Measurements from ENCODE around the gene PAPOLB.
"Not testable (repeated sequence)": the region's sequence is repeated elsewhere in the genome, so short reads cannot be mapped to it uniquely, and the experiment has no call there.

Gene PAPOLB

DNA sequence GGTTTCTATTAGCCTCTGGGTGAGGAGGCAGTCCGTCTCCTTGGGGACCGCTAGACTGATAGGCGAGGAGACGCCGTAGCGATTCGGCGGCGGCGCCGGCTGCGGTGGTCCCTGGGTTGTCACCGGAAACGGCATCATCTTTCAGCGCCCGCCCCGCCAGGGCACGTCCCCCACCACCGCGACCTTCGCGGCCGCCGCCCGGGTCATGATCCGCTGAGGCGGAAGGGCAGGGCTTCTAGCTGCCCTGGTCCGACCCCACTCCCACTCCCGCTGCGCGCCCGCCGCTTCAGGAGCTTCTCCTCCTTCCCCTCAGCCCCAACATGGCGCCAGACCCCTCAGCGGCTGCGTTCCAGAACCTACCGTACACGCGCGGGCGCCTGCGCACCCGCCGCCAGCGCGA, at the start of gene PAPOLB:
TSS of gene PAPOLB (minus strand) at position 358 of the 400 bp plus-strand sequence. CDS start at position 138, 220 bp downstream.
- DNase-seq (ENCODE audit: low read depth in 2 of 2), result no peak

DNA sequence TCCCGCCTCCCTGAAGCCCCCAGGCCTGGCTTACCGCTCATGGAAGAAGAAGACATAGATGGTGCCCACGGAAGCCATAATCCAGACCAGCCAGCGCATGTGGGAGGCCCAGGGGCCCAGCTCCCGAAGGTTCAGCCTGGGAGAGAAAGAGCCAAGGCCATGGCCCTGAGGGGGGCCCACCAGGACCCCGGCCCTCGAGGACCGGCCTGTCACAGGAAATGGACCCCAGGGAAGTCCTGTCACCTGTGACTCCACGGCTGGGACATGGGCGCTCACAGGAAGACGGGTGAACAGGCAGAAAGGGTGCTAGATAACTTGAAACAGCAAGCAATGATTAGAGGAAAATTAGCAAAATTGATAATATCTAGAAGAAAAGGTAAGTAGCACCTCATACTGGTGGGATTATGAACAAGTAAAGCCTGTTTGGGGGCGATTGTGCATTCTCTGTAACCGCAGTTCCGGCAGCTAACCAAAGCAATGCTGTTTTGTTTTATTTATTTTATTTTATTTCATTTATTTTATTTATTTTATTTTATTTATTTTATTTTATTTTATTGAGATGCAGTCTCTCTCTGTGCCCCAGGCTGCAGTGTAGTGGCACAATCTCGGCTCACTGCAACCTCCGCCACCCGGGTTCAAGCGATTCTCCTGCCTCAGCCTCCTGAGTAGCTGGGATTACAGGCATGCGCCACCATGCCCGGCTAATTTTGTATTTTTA, 49.4 kb upstream of the PAPOLB start:
- DNase-seq (ENCODE audit: low read depth in 2 of 2), result no peak

DNA sequence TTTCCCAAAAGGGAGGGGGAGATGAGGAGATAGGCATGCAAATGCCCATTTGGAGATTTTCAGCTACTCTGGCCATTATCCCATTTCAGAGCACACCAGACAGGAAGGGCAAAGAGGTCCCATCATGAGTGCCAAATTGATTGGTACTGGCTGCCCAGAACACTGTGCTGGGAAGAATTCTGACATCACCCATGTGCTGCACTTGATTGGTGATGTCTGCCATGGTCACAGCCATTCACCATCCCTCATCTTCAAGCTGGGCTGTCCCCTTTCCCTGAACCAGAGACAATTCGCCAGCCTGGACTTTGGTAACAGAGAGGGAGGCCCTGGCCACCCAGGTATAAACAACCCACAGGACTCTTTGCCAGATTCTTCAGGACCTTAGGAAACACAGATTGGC, 44.9 kb upstream of the PAPOLB start:
- no peak for DNase-seq (ENCODE audit: low read depth in 2 of 2)

DNA sequence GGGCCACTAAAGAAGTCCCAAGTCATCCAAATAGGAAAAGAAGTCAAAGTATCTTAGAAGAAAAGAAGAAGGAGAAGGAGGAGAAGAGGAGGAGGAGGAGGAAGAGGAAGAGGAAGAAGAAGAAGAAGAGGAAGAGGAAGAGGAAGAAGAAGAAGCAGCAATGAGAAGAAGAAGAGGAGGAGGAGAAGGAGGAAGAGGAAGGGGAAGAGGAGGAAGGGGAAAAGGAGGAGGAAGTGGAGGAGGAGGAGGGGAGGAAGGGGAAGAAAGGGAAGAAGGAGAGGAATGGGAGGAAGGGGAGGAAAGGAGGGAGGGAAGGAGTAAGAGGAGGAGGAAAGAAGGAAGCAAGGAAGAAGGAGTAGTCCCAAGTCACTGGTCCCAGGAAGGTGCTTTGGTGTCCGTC, 43.3 kb upstream of the PAPOLB start:
- DNase-seq (ENCODE audit: low read depth in 2 of 2), result no peak

DNA sequence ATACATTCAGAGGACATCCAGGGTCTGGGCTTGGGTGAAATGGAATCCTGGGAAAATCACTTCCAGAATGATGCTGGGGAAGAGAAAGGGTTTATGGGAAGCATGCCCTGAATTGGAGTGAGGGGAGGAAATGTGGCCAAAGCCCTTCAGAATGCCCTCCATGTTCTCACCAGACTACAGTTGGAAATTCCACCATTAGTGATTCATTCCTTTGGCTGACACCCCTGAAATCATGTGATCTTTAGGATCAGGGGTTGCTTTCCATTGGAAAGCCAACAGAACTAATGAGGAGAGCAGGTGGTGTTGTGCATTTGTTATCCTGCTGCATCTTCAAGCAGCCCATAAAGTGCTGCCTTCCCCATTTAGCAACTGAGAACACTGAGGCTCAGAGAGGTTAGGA, 42.5 kb upstream of the PAPOLB start:
- no peak for DNase-seq (ENCODE audit: low read depth in 2 of 2)

DNA sequence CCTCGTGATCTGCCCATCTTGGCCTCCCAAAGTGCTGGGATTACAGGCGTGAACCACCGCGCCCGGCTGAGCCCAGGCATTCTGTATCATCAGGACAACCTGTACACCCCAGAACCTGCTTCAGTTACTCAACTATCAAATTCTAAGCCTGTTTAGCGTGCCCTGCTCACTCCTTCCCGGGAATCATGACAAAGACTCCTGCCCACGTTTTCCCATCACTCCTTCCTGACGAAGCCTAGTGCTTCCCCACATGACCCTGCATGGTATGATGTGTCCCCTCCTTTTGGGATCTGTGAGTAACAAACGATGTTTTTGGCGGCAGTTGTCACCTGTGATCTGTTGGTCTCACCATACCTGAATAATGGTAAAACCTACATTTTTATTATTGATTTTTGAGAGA, 33.9 kb upstream of the PAPOLB start:
- no peak for DNase-seq (ENCODE audit: low read depth in 2 of 2)

DNA sequence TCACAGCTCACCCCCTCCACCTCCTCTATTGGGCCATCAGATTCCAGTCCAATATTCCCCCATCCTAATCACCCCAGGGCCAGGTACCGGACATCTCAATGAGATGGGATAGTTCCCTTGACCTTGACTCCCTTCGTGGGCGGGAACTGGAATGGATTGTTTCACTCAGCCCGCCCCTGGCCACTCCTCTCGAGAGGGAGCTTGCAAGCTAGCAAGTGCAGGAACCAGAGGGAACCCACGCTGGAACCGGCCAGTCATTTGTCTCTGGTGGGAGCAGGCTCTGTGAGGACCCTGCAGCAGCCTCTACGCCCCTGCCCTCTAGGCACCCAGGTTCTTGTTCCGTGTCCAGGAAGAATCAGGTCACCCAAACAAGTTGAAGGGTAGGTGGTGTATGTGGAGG, 32.7 kb upstream of the PAPOLB start:
- no peak for DNase-seq (ENCODE audit: low read depth in 2 of 2)

DNA sequence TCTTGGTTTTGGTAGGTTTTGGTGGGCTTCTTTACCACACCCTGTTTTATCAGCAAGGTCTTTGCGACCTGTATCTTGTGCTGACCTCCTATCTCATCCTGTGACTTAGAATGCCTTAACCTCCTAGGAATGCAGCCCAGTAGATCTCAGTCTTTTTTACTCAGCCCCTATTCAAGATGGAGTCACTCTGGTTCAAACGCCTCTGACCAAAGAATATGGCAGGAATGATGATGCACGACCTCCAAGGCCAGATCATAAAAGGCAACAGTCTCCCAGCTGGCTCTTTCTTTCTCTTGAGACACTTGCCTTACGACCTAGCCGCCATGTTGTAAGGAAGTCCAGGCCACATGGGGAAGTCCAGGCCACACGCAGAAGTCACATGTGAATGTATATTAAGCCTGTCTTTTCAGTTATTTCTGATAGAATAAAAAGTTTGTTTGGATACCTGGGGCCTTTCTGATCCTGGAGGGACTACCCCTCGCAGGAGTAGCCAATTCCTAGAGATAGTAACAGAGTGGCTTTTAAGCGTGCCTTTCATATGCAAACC, 32.2 kb upstream of the PAPOLB start:
- DNase-seq (ENCODE audit: low read depth in 2 of 2), result no peak

DNA sequence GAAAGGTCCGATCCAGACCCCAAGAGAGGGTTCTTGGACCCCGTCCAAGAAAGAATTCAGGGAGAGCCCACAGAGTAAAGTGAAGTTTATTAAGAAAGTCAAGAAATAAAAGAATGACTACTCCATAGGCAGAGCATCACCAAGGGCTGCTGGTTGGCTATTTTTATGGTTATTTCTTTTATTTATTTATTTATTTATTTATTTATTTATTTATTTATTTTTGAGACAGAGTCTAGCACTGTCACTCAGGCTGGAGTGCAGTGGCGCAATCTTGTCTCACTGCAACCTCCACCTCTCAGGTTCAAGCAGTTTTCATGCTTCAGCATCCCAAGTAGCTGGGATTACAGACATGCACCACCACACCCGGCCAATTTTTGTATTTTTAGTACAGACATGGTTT, 31.4 kb upstream of the PAPOLB start:
- DNase-seq (ENCODE audit: low read depth in 2 of 2), result not testable (repeated sequence)

DNA sequence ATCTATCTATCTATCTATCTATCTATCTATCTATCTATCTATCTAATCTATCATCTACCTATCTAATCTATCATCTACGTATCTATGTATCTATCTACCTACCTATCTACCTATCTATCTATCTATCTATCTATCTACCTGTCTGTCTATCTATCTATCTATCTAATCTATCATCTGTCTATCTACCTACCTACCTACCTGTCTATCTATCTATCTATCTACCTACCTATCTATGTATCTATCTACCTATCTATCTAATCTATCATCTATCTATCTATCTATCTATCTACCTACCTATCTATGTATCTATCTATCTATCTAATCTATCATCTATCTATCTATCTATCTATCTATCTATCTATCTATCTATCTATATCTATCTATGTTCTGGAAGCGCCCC, 29.7 kb upstream of the PAPOLB start:
- DNase-seq (ENCODE audit: low read depth in 2 of 2), result not testable (repeated sequence)

DNA sequence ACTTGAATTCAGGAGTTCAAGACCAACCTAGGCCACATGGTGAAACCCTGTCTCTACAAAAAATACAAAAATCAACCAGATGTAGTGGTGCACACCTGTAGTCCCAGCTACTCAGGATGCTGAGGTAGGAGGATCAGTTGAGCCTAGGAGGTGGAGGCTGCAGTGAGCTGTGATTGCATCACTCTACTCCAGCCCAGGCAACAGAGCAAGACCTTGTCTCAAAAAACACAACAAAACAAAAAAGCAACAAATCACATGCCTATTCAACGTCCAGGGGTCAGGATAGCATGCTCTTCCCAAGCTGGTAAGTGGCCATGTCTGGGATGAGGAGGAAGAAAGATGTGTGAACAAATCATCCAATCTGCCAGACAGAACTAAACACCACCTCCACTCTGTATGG, 27.9 kb upstream of the PAPOLB start:
- DNase-seq (ENCODE audit: low read depth in 2 of 2), result no peak

DNA sequence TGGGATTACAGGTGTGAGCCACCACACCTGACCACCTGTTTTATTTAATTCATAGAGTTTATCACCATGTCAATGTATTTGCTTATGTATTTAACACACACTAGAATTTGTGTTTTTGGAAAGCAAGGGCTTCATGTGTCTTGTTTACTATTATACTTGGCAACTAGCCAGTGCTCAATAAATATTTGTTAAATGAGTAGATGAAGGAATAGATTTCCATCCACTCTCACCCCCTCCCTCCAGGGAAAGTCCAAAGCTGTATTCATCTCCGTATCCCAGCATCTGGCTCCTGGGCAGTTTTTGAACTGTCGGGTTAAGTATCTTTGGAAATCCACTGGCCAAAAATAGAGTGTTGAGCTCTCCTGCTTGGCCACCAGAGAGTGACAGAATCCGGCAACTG, 26.3 kb upstream of the PAPOLB start:
- no peak for DNase-seq (ENCODE audit: low read depth in 2 of 2)

DNA sequence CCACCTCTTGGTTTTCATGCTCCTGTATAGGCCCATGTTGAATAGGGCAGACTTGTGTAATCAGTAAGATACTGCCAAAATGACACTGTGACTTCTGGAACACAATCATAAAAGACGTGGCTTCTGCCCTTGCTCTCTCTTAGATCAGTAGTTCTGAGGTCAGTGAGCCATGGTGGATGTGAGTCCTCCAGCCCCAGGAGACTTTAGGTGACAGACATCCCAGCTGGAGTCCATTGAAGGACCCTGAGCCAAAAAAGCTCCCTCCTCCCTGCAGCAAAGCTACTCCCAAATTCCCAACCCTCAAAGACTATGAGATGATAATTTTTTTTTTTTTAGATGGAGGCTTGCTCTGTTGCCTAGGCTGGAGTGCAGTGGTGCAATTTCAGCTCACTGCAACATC, 24.8 kb upstream of the PAPOLB start:
- no peak for DNase-seq (ENCODE audit: low read depth in 2 of 2)

DNA sequence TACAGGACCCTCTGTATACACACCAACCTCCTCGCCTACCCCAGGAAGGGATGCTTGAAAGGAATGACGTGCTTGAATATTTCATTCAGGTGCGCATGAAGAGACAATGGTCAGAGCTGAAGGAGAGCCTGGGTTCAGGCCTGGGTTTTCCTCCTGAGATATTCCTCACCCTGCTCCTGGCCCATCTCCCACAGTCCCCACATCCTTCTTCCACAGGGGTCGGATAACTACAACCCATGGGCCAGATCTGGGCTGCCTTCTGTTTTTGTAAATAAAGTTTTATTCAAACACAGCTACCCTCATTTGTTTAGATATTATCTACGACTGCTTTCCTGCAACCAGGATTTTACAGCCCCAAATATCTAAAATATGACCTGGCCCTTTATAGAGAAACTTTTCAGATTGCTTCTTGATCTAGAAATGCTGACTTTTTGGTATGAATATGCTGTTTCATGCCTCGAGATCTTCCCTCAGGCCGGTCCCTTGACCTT, 23.5 kb upstream of the PAPOLB start:
- no peak for DNase-seq (ENCODE audit: low read depth in 2 of 2)

DNA sequence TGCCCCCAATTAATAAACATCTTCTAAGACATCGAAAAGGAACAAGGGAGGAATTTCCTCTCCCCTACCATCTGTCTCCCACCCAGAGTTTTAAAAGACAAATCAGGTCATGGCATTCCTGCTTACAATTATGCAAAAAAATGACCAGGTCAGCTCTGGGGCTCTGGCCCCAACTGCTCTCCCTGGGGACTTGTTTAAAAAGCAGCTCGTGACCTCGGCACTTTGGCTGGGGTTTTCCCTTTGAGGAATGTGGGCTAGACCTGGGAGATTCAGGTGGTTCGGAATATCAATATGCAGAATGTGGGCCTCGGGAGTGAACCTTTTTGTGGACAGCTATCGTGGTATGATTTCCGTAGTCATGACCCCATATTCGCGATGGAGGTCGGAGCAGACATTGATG, 22.3 kb upstream of the PAPOLB start:
- DNase-seq (ENCODE audit: low read depth in 2 of 2), result no peak

DNA sequence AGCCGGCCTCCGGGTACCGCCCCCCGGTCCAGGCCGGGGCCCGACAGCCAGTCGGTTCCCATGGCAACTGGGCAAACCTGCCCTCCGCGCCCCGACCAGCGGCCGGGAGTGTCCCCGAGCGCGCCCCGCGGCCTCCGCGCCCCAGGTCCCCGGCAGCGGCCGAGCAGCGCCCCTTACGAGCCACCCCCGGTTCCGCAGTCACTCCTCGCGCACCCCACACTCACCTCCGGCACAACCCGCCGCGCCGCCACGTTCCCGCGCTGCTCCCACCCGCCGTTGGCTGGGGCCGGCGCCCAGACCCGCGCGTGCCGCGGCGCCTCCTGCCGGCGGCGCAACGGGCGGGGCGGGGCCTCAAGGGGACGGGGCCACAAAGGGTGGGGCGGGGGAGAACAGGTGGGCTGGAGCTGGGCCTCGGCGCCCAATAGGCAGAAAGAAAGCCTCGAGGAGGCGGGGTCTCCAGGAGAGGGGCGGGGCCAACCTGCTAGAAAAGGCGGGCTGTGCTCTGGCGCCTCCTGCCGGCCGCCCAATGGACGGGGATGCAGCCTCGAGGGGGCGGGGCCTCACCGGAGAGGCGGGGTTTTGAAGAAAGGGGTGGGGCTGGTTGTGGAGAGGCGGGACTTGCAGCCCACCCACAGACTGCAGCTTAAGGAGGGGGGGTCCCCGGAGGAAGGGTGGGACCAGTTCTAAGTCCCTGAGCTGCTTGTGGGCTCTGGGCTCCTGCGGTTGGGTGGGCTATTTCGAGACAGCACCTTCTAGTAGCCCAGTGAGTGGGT, 21.7 kb upstream of the PAPOLB start, which contains the start of gene RADIL:
TSS of gene RADIL (minus strand) at position 345 of the 773 bp plus-strand sequence. CDS start 5,577 bp downstream, outside the sequence.
- DNase-seq (ENCODE audit: low read depth in 2 of 2), result peak; percentile 72 to 88

DNA sequence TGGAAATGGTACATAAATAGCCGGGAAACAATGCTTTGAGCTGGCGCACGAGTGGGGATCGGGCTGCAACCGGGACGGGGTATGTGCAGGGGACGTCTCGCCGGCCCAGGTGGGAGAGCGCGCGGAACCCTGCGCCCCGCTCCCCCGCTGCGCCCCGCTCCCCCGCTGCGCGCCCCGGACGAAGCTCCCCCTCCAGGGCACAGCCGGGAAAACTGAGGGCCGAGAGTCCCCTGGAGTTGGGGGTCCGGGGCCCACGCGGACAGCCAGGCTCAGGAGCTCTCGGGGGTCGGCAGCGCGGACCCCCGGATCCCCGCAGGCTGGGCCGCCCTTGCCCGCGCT, 21.2 kb upstream of the PAPOLB start:
- no peak for DNase-seq (ENCODE audit: low read depth in 2 of 2)

DNA sequence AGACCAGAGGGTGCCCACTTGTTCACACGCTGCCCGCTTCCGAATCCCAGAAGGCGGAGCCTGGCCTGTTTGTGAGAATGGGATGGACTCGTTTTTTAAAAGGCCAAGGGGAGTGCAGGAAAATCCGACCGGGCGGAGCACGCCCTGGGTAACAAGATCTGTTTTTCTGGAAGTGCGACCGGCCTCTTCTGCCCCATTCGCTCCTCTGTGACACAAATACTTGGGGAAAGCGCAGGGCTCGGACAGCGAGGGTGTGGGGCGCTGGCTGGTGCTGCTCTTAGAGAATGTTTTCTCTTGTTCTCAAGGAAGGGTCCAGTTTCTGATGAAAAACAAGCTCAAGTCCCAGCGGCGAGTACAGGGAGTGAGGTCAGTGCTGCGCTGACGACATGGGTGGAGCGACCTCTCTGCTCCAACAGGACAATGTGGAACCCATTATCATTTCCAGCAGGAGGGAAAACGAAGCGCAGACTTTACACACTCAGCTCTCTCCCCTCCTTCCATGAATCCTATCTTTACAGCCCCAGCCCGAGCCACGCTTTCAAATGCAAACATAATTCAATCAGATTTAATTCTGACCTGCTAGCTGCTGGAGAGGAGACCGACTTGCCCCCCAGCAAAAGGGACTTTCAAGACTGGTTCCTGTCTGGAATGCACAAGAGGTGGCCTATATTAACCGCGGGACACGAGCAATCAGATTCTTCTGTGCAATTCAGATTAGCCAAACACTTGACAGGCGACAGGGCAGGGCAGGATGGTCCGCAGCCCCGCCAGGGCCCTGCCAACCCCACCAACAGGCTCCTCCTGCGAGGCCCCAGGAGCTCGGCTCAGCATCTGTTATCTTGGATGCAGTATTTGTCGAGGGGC, 20.6 kb upstream of the PAPOLB start:
- no peak for DNase-seq (ENCODE audit: low read depth in 2 of 2)

DNA sequence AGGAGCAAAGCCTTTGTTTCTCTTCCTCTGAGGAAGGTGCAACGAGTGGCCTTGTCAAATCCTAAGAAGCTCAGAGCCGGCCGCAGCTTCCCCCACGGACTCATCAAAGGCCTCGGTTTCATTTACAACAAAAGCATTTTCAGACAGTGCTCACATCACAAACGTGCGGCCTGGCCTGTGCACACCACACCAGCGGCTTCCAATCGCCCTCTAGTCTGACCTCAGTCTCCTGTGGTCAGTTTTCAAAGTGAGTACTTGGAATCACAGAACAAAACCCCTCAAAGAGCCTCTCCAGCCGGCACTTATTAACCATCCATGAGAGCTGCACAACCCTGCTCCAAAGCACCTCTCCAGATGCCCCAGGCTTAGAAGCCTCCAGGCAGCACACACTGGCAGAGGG, 18.4 kb upstream of the PAPOLB start:
- no peak for DNase-seq (ENCODE audit: low read depth in 2 of 2)

DNA sequence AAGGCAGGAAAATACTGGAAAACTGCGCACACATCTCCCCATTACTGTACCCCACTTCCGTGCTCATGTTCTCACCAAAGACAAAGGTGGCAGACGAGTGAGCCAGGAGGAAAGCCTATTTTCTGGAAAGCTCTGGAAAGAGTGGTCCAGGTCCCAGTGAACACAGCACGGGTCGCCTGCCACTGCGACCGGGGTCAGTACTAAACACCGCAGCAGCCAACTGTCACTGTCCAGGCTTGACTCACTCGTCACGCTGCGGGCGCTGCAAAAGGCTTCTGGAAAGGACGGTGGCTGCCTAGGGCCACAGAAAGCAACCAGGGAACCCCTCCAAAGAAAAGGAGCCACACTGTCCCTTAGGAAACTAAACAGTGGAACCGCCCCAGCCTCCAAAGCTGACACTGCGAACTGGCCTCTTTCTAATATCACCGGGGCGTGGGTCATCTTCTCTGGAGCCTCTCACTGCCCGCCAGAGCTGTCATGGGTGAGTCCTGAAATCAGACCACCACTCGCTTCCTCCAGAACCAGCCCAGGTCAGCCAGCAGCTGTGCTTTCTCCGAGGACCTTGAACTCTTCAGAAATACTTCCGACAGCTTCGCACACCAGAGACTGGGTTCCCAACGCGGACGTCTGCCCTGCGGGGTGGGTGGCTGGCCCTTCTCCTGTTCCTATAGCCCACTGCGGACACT, 17.7 kb upstream of the PAPOLB start:
- no peak for DNase-seq (ENCODE audit: low read depth in 2 of 2)
